Effector memory CD8-positive, alpha-beta T cell (primary cell): ENCODE measurements around the gene PPIA.
A peak's percentile ranks its signal among the peaks of the same experiment; 100 is the strongest.

Experiments used
- ATAC-seq: fragments of 150-1000 bp; cut with Tn5 transposase; replicated peaks from 2 replicates; pipeline ENCODE4 v1.10.0; 2021; ENCODE audit warnings: mild to moderate bottlenecking, moderate library complexity
- DNase-seq, 3 experiments: peaks; one replicate each; pipeline ENCODE4 v3.0.0; 2021
- H3K27ac Mint-ChIP-seq, 2 donors: one replicate each; pipeline ENCODE4 v1.8.0; 2022; ENCODE audit warnings: mild to moderate bottlenecking in 2 of 2, mixed read lengths in 2 of 2, moderate library complexity in 2 of 2
- H3K27me3 Mint-ChIP-seq, 2 donors: one replicate each; pipeline ENCODE4 v1.8.0; 2022; ENCODE audit warnings: mixed read lengths in 2 of 2
- H3K36me3 Mint-ChIP-seq: one replicate; pipeline ENCODE4 v1.8.0; 2022; ENCODE audit warnings: mild to moderate bottlenecking, moderate library complexity, mixed read lengths; ENCODE audit not compliant: insufficient read depth
- H3K4me1 Mint-ChIP-seq, 2 donors: one replicate each; pipeline ENCODE4 v1.8.0; 2022; ENCODE audit warnings: low read depth in 2 of 2, mixed read lengths in 2 of 2
- H3K4me3 Mint-ChIP-seq, 2 donors: one replicate each; pipeline ENCODE4 v1.8.0; 2022; ENCODE audit warnings: mild to moderate bottlenecking in 2 of 2, mixed read lengths in 2 of 2, moderate library complexity in 2 of 2
- H3K9me3 Mint-ChIP-seq, 2 donors: one replicate each; pipeline ENCODE4 v1.8.0; 2022; ENCODE audit warnings: mixed read lengths in 2 of 2
- total RNA-seq, 9 experiments: gene quantifications; one replicate each; lab custom pipeline; 2026; lab: John Stamatoyannopoulos, UW

PPIA gene
- total RNA-seq = 320 to 1,126 (median 543) reads per million in 9 experiments

DNA sequence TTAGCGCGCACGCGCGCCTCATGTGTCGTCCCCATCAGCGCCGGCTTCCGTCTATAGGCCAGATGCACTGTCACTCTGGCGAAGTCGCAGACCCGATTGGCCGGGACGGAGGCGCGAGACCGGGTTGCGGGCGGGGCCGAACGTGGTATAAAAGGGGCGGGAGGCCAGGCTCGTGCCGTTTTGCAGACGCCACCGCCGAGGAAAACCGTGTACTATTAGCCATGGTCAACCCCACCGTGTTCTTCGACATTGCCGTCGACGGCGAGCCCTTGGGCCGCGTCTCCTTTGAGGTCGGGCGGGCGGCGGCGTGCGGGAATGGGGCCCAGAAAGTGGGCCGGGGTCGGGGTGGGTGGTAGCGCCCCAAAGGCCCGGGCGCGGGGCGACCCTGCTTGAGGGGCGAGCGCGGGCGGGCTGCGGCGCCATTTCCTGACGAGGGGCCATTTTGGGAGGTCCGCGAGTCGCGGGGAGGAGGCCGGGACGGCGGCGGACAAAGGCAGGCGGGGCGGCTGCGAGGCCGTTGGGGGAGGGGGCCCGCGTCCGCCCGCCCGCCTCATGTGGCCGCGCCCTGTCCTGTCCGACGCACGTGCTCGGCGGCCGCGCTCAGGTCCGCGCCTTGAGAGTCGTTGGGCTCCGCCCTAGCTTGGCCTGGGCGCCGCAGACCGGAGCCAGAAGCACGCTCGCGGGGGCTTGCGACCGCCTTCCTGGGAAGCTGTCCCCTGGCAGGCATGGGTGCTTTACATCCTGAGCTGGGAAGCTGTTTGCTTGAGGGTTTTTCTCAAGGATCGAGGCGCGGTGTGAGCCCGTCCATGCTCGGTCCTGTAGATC is at the start of gene PPIA:
Gene PPIA (plus strand): TSS at position 178 of the 825 bp plus-strand sequence. CDS start 44 bp downstream, at position 222.
- H3K27ac Mint-ChIP-seq = peak within 1 kb of the TSS; percentile 96 to 98
- H3K4me3 Mint-ChIP-seq = peak within 1 kb of the TSS; percentile 87 to 98
- H3K36me3 Mint-ChIP-seq = peaks cover 58% of the 10 kb centered on the region
- peak; percentile 85 for ATAC-seq
- H3K9me3 Mint-ChIP-seq = no peaks in the 10 kb centered on the region
- no peaks in the 10 kb centered on the region for H3K27me3 Mint-ChIP-seq
- peaks cover 11 to 36% of the 10 kb centered on the region in 2 donors for H3K4me1 Mint-ChIP-seq
- DNase-seq = peak; percentile 98

DNA sequence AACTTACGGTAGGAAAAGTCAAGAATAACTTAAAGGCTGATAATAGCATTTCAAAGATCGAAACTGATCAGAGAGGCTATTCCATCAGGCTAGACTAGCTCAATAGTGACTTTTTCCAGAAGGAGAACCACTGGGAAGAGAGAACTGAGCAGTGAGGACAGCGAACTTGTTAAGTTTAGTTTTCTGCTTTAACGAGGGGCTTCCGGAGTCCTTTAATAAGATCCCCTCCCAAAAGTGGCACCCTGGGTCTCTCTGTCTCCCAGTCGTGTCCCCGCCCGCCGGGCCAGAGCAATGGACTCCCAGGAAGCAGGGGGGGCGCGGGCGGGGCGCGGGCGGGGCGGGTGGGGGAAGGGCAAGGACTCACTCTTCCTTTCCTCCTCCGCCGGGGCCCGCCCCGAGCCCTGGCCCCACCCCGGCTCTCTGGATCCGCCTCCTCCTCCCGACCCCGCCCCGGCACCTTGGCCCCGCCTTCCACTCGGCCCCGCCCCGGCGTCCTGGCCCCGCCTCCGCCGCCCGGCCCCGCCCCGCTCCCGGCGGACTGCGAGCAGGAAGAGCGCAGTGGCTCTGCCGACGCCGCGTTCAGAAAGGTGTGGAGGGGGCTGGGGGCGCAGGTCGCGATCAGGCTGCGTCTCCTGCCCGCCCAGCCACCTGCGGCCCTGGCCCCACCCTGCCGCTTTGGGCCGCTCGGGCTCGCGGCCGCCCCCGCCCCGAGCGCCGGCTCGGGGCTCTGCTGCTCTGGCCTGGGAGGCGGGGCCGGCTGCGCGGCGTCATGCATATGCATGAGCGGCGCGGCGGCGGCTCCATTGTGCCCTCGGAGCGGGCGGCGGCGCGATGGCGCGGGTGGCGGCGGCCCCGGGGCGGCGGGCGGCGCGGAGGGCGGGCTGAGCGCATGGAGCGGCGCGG is 48.2 kb upstream of the PPIA start, which contains the start of gene ZMIZ2:
Gene ZMIZ2 (plus strand): TSS at position 803 of the 903 bp plus-strand sequence. CDS start 7,403 bp downstream, outside the sequence.
- DNase-seq (peak; percentile 86 to 95 (median 92)), ATAC-seq (peak; percentile 82)
- Mint-ChIP-seq H3K9me3 (no peaks in the 10 kb centered on the region), H3K4me1 (peaks cover 30 to 35% of the 10 kb centered on the region in 2 donors), H3K27me3 (no peaks in the 10 kb centered on the region), H3K4me3 (peak within 1 kb of the TSS; percentile 83 to 85), H3K27ac (peak within 1 kb of the TSS; percentile 81 to 88), H3K36me3 (peaks cover 14% of the 10 kb centered on the region)

DNA sequence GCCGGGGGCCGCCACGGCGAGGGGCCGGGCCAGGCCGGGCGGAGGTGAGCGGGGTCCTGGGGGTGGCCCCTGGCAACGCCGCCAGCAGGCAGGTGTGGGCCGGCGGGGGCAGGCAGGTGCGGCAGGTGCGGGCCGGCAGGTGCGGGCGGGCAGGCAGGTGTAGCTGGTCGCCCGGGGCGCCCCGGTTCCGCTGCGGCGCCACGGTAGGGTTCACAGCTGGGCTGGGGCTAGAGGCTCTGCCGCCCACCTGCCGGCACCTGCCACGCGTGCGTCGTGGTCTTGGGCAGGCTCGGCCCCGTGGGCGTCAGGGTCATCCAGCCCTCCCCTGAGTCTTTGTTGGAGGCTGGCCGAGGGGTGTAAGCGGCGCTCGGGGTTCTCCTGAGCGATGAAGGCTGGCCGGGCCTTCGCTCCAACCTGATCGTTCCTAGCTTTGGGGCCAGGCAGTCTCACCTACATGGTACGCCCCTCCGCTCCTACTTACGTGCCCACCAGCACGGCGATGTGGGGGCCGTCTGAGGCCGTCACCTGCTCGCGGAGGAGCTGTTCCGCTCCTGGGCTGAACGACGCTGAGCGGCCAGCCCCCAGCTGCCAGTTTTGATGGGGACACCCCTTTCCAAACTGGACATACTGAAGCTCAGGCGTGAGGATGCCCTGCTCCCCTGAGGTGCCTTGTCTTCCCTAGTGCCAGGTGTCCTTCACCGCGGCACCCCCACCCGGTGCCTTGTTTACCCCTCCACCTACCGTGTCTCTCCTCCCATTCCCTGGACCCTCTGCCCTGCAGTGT is 47.3 kb upstream of the PPIA start:
- Mint-ChIP-seq H3K4me1 (peaks cover 33 to 36% of the 10 kb centered on the region in 2 donors), H3K27ac (peak overlapping the region; percentile 81 to 88), H3K9me3 (no peaks in the 10 kb centered on the region), H3K4me3 (peak overlapping the region; percentile 83 to 85), H3K27me3 (no peaks in the 10 kb centered on the region), H3K36me3 (peaks cover 17% of the 10 kb centered on the region)
- ATAC-seq (peak; percentile 16), DNase-seq (no peak)

DNA sequence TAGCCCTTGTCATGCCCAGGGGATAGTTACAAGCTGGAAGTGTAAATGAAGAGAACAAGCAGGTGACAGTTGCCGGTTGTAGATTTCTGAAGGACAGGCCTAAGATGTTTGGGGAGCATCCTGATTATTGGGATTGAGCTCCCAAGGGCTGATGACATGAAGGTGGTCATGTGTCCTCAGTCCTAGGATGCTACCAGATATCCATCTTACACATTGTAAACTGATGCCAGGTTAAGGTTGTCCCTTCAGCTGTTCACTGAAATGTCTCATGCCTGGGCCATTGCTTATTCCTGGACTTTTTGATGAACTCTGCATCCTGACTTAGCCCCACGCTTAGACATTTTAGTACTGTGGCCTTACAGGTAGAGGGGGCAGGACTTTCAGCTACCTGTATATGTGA is 46.5 kb upstream of the PPIA start:
- peak overlapping the region; percentile 83 to 85 for H3K4me3 Mint-ChIP-seq
- H3K9me3 Mint-ChIP-seq = no peaks in the 10 kb centered on the region
- H3K4me1 Mint-ChIP-seq = peaks cover 39 to 42% of the 10 kb centered on the region in 2 donors
- no peak for ATAC-seq
- no peaks in the 10 kb centered on the region for H3K27me3 Mint-ChIP-seq
- DNase-seq = no peak
- H3K36me3 Mint-ChIP-seq = peaks cover 18% of the 10 kb centered on the region
- H3K27ac Mint-ChIP-seq = peak overlapping the region; percentile 81 to 88

DNA sequence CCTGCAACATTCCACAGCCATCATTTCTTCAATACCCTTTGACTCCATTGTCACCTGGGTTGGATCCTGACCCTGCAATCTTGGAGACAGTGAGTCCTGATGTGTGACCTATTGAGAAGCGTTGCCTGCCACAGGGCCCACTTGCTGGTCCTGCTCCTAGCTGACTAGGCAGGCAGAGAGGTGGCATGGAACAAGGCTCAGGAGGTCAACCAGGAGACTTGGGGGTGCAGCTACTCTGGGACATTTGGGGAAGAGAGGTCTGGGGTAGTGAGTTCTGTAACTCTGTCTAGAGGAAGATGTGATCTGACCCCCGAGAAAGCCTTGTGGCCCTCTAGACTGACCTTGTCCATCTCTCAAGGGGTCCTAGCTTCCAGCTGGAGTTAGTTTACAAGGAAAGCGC is 46.1 kb upstream of the PPIA start:
- Mint-ChIP-seq H3K27me3 (no peaks in the 10 kb centered on the region), H3K9me3 (no peaks in the 10 kb centered on the region), H3K36me3 (peaks cover 18% of the 10 kb centered on the region), H3K27ac (peak overlapping the region; percentile 44 to 88), H3K4me1 (peaks cover 42 to 45% of the 10 kb centered on the region in 2 donors), H3K4me3 (peak overlapping the region; percentile 83 to 85)
- ATAC-seq (no peak), DNase-seq (no peak)

DNA sequence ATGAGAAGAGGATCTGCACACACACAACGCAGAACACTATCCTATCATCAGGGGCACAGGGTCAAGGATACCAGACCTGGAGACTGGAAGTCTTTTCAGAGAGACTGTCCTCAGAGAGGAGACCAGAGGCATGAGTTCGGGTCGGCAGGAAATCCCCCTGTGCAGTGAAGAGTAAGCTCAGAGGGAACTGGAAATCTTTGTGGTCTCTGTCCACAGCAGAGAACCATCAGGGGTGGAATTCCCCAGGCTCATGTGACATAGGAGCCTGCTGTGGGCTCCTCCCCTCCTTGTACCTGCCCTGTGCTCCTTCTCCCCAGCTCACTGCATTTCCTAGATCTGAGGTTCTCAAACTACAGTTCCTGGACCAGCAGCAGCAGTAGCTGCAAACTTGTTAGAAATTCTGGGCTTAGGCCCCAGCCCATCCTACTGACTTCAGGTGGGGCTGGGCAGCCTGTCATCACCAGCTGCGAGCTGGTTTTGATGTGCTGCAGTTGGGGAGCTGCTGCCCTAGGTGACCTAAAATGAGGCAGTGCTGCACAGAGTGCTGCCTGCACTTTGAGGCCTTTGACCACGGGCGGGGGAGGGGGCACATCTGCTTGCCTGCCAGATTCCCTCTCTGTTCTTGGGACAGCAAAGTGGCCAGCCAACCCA is 45.4 kb upstream of the PPIA start:
- Mint-ChIP-seq H3K4me1 (peaks cover 43 to 45% of the 10 kb centered on the region in 2 donors), H3K9me3 (no peaks in the 10 kb centered on the region)
- peak; percentile 18 to 49 (median 44) for DNase-seq

DNA sequence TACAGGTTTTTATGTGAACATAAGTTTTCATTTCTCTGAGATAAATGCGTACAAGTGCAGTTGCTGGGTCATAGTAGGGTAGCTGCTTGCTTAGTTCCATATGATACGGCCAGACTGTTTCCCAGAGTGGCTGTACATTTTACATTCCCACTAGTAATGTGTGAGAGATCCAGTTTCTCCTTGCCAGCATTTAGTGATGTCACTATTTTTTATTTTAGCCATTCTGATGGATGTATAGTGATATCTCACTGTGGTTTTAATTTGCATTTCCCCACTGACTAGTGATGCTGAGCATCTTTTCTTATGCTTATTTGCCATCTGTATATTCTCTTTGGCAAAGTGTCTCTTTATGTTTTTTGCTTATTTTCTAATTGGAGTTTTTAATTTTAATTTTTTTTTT is 43.7 kb upstream of the PPIA start:
- peaks cover 20% of the 10 kb centered on the region for H3K36me3 Mint-ChIP-seq
- no peaks in the 10 kb centered on the region for H3K9me3 Mint-ChIP-seq
- peak overlapping the region in 1 of 2 donors; percentile 55 for H3K27ac Mint-ChIP-seq
- no peak overlapping the region for H3K4me3 Mint-ChIP-seq
- no peaks in the 10 kb centered on the region for H3K27me3 Mint-ChIP-seq
- no peak for ATAC-seq
- peaks cover 41% of the 10 kb centered on the region in 2 donors for H3K4me1 Mint-ChIP-seq
- no peak for DNase-seq

More for the DNA sequence above, 45.4 kb upstream of the PPIA start:
- H3K27me3 Mint-ChIP-seq = no peaks in the 10 kb centered on the region
- H3K27ac Mint-ChIP-seq = peak overlapping the region; percentile 44 to 88
- peak; percentile 54 for ATAC-seq
- peak overlapping the region; percentile 83 to 85 for H3K4me3 Mint-ChIP-seq
- peaks cover 18% of the 10 kb centered on the region for H3K36me3 Mint-ChIP-seq

DNA sequence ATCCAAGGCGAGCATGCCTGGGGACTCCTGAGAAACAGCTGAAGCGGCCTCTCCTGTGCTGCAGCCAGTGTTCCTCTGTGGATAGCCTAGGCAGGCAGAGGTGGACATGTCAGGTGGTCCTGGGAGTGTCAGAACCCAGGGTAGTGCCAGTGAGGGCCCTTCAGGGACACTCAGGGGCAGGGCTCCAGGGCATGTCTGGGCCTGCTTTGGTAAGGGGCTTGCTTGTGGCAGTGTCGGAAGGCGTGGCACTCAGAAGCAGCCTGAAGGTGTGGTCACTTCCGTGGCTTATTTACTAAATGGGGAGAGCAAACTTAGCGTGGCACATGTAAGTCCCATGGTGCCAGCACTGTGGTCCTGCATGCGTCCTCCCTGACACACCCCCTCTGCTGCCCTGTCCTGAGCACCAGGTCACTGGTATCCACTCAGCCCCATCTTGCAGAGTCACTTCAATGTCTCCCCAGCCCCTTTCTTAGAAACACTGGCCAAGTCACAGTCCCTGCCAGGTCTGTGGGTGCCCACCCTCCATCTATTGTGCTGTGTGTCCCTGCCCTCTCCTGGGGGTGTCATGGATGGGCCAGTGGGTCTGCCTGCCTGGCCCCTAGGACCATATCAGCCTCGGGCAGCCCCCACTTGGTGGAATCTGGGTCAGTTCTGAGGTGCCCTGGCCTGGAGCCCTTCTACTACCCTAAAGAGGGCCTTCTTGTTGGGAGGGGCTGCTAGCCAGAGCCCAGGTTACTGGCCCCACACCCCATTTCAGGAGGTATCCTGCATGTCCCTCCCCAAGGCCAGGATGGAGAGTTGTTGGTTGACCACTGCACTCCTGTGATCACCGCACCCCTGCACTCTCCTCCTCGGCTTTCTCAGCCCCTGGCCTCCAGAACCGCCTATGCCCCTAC is 41.4 kb upstream of the PPIA start:
- Mint-ChIP-seq H3K27ac (peak overlapping the region; percentile 35 to 81), H3K27me3 (no peaks in the 10 kb centered on the region), H3K4me3 (peak overlapping the region in 1 of 2 donors; percentile 22), H3K4me1 (peaks cover 32 to 34% of the 10 kb centered on the region in 2 donors), H3K9me3 (no peaks in the 10 kb centered on the region), H3K36me3 (peaks cover 31% of the 10 kb centered on the region)
- no peak for ATAC-seq
- DNase-seq = no peak

DNA sequence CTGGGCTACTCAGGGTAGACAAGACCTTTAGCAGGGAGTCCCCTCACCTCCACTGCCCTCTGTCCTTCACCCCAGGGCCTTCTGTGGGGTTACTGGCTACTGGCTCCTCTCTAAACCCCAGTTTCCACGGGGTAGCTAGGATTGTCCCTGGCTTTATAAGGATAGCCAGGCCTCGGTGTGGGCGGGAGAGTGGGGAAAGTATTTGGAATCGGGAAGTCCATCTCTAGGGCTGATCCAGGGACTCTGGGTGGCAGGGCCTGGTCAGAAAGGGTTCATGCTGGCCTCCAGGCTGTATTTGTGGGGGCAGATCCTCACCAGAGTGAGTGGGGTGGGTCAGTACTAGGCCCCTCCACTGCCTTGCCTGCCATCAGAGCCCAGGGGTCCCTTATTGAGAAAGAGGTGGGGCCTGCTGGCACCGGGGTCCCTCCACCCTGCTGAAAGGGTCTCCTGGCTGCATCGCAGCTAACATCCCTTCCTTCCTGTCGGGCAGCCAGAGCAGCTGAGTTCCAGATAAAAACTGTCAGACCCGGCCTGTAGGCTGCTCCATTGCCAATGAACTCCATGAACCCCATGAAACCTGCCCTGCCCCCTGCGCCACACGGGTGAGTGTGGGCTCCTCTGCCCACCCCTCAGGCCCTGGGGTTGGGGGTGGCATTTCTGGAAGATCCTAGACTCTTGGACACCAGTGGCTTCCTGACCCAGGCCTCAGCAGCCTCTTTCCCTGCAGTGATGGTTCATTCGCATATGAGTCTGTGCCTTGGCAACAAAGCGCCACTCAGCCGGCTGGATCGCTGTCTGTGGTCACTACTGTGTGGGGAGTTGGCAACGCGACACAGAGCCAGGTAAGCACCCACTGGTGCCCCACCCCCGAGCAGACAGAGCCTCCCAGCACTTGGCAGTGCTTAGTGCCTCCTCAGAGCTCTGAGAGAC is 40.5 kb upstream of the PPIA start:
- H3K27me3 Mint-ChIP-seq = no peaks in the 10 kb centered on the region

DNA sequence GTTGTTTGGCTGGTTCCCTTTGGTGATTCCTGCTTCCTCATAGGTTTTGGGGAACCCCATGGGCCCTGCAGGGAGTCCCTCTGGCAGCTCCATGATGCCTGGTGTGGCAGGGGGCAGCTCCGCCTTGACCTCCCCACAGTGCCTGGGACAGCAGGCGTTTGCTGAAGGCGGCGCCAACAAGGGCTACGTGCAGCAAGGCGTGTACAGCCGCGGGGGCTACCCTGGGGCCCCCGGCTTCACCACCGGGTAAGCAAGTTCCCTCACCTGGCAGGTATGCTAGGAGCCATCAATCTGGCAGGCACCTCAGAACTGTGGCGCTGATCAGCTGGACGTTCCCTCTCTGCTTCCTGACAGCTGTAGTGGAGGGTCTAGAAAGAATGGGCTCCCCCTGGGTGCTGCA is 39.6 kb upstream of the PPIA start:
- ATAC-seq (no peak), DNase-seq (no peak)
- Mint-ChIP-seq H3K27ac (no peak overlapping the region), H3K27me3 (no peaks in the 10 kb centered on the region), H3K4me1 (peaks cover 18 to 21% of the 10 kb centered on the region in 2 donors), H3K36me3 (peaks cover 26% of the 10 kb centered on the region), H3K4me3 (no peak overlapping the region), H3K9me3 (no peaks in the 10 kb centered on the region)

More for the DNA sequence above, 40.5 kb upstream of the PPIA start:
- no peak for DNase-seq
- H3K4me1 Mint-ChIP-seq = peaks cover 23 to 25% of the 10 kb centered on the region in 2 donors
- H3K9me3 Mint-ChIP-seq = no peaks in the 10 kb centered on the region
- peak overlapping the region in 1 of 2 donors; percentile 81 for H3K27ac Mint-ChIP-seq
- H3K36me3 Mint-ChIP-seq = peaks cover 30% of the 10 kb centered on the region
- no peak overlapping the region for H3K4me3 Mint-ChIP-seq
- no peak for ATAC-seq

DNA sequence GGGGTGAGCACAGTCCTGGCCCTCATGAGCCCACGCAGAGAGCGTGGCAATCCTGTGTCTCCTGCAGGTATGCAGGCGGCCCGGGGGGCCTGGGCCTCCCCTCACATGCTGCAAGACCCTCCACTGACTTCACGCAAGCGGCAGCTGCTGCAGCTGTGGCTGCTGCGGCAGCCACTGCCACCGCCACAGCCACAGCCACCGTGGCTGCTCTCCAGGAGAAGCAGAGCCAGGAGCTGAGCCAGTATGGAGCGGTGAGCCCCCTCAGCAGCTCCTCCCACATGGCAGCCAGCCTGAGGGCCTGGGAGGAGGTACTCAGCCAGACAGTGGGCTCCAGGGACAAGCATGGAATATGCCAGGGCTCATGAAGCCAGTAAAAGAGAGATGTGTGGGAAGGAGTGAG is 39.2 kb upstream of the PPIA start:
- no peak overlapping the region for H3K4me3 Mint-ChIP-seq
- DNase-seq = no peak
- no peaks in the 10 kb centered on the region for H3K9me3 Mint-ChIP-seq
- no peak overlapping the region for H3K27ac Mint-ChIP-seq
- peaks cover 26% of the 10 kb centered on the region for H3K36me3 Mint-ChIP-seq
- H3K4me1 Mint-ChIP-seq = peaks cover 16 to 19% of the 10 kb centered on the region in 2 donors
- H3K27me3 Mint-ChIP-seq = no peaks in the 10 kb centered on the region
- ATAC-seq = no peak
